Natural killer cell (primary cell): Measurements from ENCODE around the gene LOXL1. TPM values are rescaled to one million over a fixed set of nuclear protein-coding genes. Genes with fewer than 3 reads are reported as not detected.

Source experiments
- ATAC-seq, 3 donors: fragments of 150-1000 bp in 2 of 3; fragments of 200-7000 bp in 1 of 3; cut with Tn5 transposase; 1 replicate in 1 of 3; 2 replicates in 2 of 3; pipeline ENCODE4 v1.10.0; 2021; ENCODE audit warnings: mild to moderate bottlenecking in 2 of 3, moderate library complexity in 2 of 3
- DNase-seq, 2 donors: peaks; one replicate each; pipeline versions ENCODE4 v3.0.0 to v3.0.0-alpha.2; 2013 to 2021; ENCODE audit warnings: mixed read lengths in 1 of 2
- H3K27ac ChIP-seq: one replicate; pipeline ENCODE4 v1.5.1; 2013; ENCODE audit warnings: mild to moderate bottlenecking, low read length
- H3K27me3 ChIP-seq: one replicate; pipeline ENCODE4 v1.6.1; 2013; ENCODE audit warnings: low read length; ENCODE audit not compliant: control insufficient read depth, insufficient read depth
- H3K36me3 ChIP-seq: one replicate; pipeline ENCODE4 v1.6.1; 2013; ENCODE audit warnings: low read length; ENCODE audit not compliant: control insufficient read depth, insufficient read depth
- H3K4me1 ChIP-seq: one replicate; pipeline ENCODE4 v1.6.1; 2013; ENCODE audit warnings: low read length; ENCODE audit not compliant: control insufficient read depth, insufficient read depth
- H3K4me3 ChIP-seq: one replicate; pipeline ENCODE4 v1.5.1; 2013; ENCODE audit warnings: low read length
- H3K9me3 ChIP-seq: one replicate; pipeline ENCODE4 v1.6.1; 2013; ENCODE audit warnings: low read length; ENCODE audit not compliant: control insufficient read depth, insufficient read depth
- H3K27ac Mint-ChIP-seq, 2 donors: one replicate each; pipeline ENCODE4 v1.8.0; 2022; ENCODE audit warnings: mild to moderate bottlenecking in 2 of 2, mixed read lengths in 2 of 2, moderate library complexity in 1 of 2
- H3K27me3 Mint-ChIP-seq, 2 donors: one replicate each; pipeline ENCODE4 v1.8.0; 2022; ENCODE audit warnings: low read depth in 2 of 2, mixed read lengths in 2 of 2
- H3K36me3 Mint-ChIP-seq: one replicate; pipeline ENCODE4 v1.8.0; 2022; ENCODE audit warnings: mixed read lengths
- H3K4me1 Mint-ChIP-seq, 2 donors: one replicate each; pipeline ENCODE4 v1.8.0; 2022; ENCODE audit warnings: mixed read lengths in 2 of 2
- H3K4me3 Mint-ChIP-seq: one replicate; pipeline ENCODE4 v1.8.0; 2022; ENCODE audit warnings: mild to moderate bottlenecking, moderate library complexity, mixed read lengths
- H3K9me3 Mint-ChIP-seq, 2 donors: one replicate each; pipeline ENCODE4 v1.8.0; 2022; ENCODE audit warnings: mixed read lengths in 2 of 2
- WGBS: methylation state at CpG from one replicate; pipeline ENCODE4 v1.1.7; 2013; ENCODE audit warnings: missing lambda C conversion rate; ENCODE audit not compliant: insufficient coverage; 5-methylcytosine and 5-hydroxymethylcytosine counted together
- intact Hi-C: fragments of 100-400 bp; cut with micrococcal nuclease; formaldehyde crosslinking; loops from one replicate; pipeline ENCODE4 v1.14.2; 2022
- total RNA-seq, 4 donors: library from RNA; stranded (reverse); fragments of 120-200 nt in 1 of 4; gene quantifications; one replicate each; pipeline versions ENCODE4 v1.2.3 to v1.2.4, GENCODE V29; 2013 to 2022
- TF ChIP-seq, protein P1 (sequence below): fragments of 200-600 bp; IDR thresholded peaks from one replicate; pipeline ENCODE4 v1.8.0; 2022; ENCODE audit warnings: antibody characterized with exemption

The LOXL1 gene
- total RNA-seq, 3 donors from 2014 or later (not counting 1 experiment from before 2014, with no cell fraction given), result 1.1 to 1.4 (median 1.3) TPM

DNA sequence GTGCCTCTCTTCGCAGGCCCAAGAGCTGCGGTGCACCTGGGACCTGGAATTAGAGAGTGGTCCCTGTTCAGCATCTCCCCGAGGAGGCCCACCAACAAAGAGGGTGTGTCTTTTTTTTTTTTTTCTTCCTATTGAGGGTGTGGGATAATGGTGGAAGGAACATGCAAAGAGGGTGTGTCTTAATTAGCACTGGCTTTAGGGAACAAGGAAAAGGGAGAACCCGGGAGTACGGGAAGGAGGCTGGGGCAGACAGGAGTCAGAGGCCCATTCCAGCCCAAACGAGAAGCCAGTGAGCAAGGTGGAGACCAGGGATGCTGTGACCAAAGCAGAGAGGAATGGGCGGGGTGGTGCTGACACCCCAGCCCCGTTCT is 429 bp upstream of the LOXL1 start:
- peaks cover 18 to 35% of the 10 kb centered on the region in 2 donors for H3K4me1 Mint-ChIP-seq
- no peak overlapping the region for H3K27ac ChIP-seq

DNA sequence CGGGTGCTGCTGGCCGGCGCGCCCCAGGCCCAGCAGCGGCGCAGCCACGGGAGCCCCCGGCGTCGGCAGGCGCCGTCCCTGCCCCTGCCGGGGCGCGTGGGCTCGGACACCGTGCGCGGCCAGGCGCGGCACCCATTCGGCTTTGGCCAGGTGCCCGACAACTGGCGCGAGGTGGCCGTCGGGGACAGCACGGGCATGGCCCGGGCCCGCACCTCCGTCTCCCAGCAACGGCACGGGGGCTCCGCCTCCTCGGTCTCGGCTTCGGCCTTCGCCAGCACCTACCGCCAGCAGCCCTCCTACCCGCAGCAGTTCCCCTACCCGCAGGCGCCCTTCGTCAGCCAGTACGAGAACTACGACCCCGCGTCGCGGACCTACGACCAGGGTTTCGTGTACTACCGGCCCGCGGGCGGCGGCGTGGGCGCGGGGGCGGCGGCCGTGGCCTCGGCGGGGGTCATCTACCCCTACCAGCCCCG is 777 bp downstream of the LOXL1 start:
- TF ChIP-seq, protein P1, sequence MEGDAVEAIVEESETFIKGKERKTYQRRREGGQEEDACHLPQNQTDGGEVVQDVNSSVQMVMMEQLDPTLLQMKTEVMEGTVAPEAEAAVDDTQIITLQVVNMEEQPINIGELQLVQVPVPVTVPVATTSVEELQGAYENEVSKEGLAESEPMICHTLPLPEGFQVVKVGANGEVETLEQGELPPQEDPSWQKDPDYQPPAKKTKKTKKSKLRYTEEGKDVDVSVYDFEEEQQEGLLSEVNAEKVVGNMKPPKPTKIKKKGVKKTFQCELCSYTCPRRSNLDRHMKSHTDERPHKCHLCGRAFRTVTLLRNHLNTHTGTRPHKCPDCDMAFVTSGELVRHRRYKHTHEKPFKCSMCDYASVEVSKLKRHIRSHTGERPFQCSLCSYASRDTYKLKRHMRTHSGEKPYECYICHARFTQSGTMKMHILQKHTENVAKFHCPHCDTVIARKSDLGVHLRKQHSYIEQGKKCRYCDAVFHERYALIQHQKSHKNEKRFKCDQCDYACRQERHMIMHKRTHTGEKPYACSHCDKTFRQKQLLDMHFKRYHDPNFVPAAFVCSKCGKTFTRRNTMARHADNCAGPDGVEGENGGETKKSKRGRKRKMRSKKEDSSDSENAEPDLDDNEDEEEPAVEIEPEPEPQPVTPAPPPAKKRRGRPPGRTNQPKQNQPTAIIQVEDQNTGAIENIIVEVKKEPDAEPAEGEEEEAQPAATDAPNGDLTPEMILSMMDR, result no peak
- Mint-ChIP-seq H3K4me3 (peak overlapping the region; percentile 47), H3K9me3 (no peaks in the 10 kb centered on the region), H3K27me3 (peaks cover 21 to 38% of the 10 kb centered on the region in 2 donors), H3K4me1 (peaks cover 18 to 31% of the 10 kb centered on the region in 2 donors), H3K36me3 (no peaks in the 10 kb centered on the region), H3K27ac (no peak overlapping the region)
- peak; percentile 29 to 43 (median 35) for ATAC-seq
- intact Hi-C loops, result no loop called here
- Histone ChIP-seq H3K4me1 (peaks cover 24% of the 10 kb centered on the region), H3K9me3 (no peaks in the 10 kb centered on the region), H3K36me3 (no peaks in the 10 kb centered on the region), H3K27me3 (peaks cover 3% of the 10 kb centered on the region), H3K4me3 (peak overlapping the region; percentile 22), H3K27ac (no peak overlapping the region)
- peak in 1 of 2 donors; percentile 59 for DNase-seq
- 2% methylated on average over 65 of the region's 65 CpGs for WGBS

More for the DNA sequence above, 429 bp upstream of the LOXL1 start:
- Mint-ChIP-seq H3K27me3 (peaks cover 21 to 36% of the 10 kb centered on the region in 2 donors), H3K9me3 (no peaks in the 10 kb centered on the region), H3K4me3 (peak overlapping the region; percentile 78), H3K27ac (no peak overlapping the region), H3K36me3 (no peaks in the 10 kb centered on the region)
- DNase-seq (no peak), ATAC-seq (no peak)
- WGBS, result 89% methylated on average over 8 of the region's 8 CpGs
- H3K36me3 ChIP-seq, result no peaks in the 10 kb centered on the region
- H3K4me1 ChIP-seq, result peaks cover 27% of the 10 kb centered on the region
- no peaks in the 10 kb centered on the region for H3K9me3 ChIP-seq
- TF ChIP-seq, protein P1, result no peak
- intact Hi-C loops, result no loop called here
- H3K4me3 ChIP-seq, result no peak overlapping the region
- peaks cover 3% of the 10 kb centered on the region for H3K27me3 ChIP-seq

DNA sequence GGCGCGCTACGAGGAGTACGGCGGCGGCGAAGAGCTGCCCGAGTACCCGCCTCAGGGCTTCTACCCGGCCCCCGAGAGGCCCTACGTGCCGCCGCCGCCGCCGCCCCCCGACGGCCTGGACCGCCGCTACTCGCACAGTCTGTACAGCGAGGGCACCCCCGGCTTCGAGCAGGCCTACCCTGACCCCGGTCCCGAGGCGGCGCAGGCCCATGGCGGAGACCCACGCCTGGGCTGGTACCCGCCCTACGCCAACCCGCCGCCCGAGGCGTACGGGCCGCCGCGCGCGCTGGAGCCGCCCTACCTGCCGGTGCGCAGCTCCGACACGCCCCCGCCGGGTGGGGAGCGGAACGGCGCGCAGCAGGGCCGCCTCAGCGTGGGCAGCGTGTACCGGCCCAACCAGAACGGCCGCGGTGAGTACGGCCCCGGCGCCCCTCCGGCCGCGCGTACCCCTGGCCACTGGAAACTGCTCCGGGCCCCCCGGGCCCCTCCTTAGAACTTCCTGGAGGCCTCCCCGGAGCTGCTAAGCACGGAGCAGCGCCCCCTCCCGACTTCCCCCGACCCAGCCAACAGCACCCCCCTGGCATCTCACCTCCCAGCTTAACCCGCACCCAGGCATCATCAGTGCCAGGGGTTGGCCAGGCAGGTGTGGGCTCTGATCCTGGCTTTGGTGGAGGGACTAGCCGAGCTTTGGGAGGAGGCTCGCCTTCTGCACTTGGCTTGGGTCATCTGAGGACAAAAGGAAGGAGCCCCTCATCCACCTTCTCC is 1.4 kb downstream of the LOXL1 start:
- peaks cover 3% of the 10 kb centered on the region for H3K27me3 ChIP-seq
- H3K36me3 ChIP-seq, result no peaks in the 10 kb centered on the region
- H3K4me3 ChIP-seq, result no peak overlapping the region
- H3K27me3 Mint-ChIP-seq, result peaks cover 21 to 38% of the 10 kb centered on the region in 2 donors
- intact Hi-C loops, result no loop called here
- no peak overlapping the region for H3K27ac ChIP-seq
- peaks cover 18 to 31% of the 10 kb centered on the region in 2 donors for H3K4me1 Mint-ChIP-seq
- peak; percentile 85 to 88 (median 87) for ATAC-seq
- under 1% methylated on average over 78 of the region's 78 CpGs for WGBS
- H3K4me3 Mint-ChIP-seq, result peak overlapping the region; percentile 55
- H3K4me1 ChIP-seq, result peaks cover 24% of the 10 kb centered on the region
- H3K27ac Mint-ChIP-seq, result no peak overlapping the region
- peak; percentile 52 to 86 for DNase-seq
- H3K9me3 ChIP-seq, result no peaks in the 10 kb centered on the region
- no peaks in the 10 kb centered on the region for H3K36me3 Mint-ChIP-seq
- no peaks in the 10 kb centered on the region for H3K9me3 Mint-ChIP-seq
- TF ChIP-seq, protein P1, result peak; percentile 38
